ENCODE results near the gene PTTG1IP. TPM values are rescaled to one million over a fixed set of nuclear protein-coding genes. Genes with fewer than 3 reads are reported as not detected.

Gene PTTG1IP
- total and polyA plus RNA-seq, 2 of the 13 experiments (the other 11 are each of a cell fraction or from before 2014, with no cell fraction given), result 161 to 700 TPM

- ChIA-PET CTCF (ENCODE audit: low intra/inter-chr PET ratio, low total read pairs) (no interaction called here), POLR2A (interaction anchor here (0.9 kb wide), 1 partner anchor 11 kb away, joined by 3 read pairs; the partner anchor contains the start of gene UBE2G2)
- FAIRE-seq (no peak), ATAC-seq (no peak), DNase-seq (ENCODE audit: low spot score) (no peak)
- no peak overlapping the region for H3K4me2 ChIP-seq (ENCODE audit: low read depth, low read length)
- in situ Hi-C loops (cut with HindIII; ENCODE audit: extremely low pct_ligation_motif_present, low pct_unique_long_range_greater_than_20kb), result no loop called here
- no peak overlapping the region for H3K9ac ChIP-seq (ENCODE audit: insufficient read depth, low read depth, low read length)
- no peak overlapping the region for H2AFZ ChIP-seq (ENCODE audit: low read length)
- TF ChIP-seq, protein P1, sequence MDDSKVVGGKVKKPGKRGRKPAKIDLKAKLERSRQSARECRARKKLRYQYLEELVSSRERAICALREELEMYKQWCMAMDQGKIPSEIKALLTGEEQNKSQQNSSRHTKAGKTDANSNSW (CRISPR knock-in tag; IDR thresholded peaks at IDR 0.05; ENCODE audit: borderline replicate concordance), result no peak
- TF ChIP-seq SP4 (CRISPR knock-in tag; IDR thresholded peaks at IDR 0.05), result no peak
- TF ChIP-seq ZNF207 (IDR thresholded peaks at IDR 0.05; ENCODE audit: borderline replicate concordance), result no peak
- TF ChIP-seq, protein P2, sequence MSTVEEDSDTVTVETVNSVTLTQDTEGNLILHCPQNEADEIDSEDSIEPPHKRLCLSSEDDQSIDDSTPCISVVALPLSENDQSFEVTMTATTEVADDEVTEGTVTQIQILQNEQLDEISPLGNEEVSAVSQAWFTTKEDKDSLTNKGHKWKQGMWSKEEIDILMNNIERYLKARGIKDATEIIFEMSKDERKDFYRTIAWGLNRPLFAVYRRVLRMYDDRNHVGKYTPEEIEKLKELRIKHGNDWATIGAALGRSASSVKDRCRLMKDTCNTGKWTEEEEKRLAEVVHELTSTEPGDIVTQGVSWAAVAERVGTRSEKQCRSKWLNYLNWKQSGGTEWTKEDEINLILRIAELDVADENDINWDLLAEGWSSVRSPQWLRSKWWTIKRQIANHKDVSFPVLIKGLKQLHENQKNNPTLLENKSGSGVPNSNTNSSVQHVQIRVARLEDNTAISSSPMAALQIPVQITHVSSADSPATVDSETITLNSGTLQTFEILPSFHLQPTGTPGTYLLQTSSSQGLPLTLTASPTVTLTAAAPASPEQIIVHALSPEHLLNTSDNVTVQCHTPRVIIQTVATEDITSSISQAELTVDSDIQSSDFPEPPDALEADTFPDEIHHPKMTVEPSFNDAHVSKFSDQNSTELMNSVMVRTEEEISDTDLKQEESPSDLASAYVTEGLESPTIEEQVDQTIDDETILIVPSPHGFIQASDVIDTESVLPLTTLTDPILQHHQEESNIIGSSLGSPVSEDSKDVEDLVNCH (CRISPR knock-in tag; IDR thresholded peaks at IDR 0.05), result no peak
- no peak for TF ChIP-seq SP5 (CRISPR knock-in tag; IDR thresholded peaks at IDR 0.05; ENCODE audit: borderline replicate concordance, low read depth)
- TF ChIP-seq BRD4 (CRISPR knock-in tag; IDR thresholded peaks at IDR 0.05), result no peak
- H3K36me3 ChIP-seq (replicated peaks in 1 of 2; ENCODE audit: control insufficient read depth in 1 of 2, insufficient read depth in 2 of 2, low read length in 2 of 2), result peaks cover 22 to 59% of the 10 kb centered on the region in 2 experiments
- 96% methylated on average over 5 of the region's 14 CpGs for WGBS (ENCODE audit: low lambda C conversion rate)
- BruUV-seq (replicated peaks), result no TSS peak
- intact Hi-C loops (cut with micrococcal nuclease; ENCODE audit: unreplicated experiment), result no loop called here
- no peaks in the 10 kb centered on the region for H3K9me3 ChIP-seq (ENCODE audit: low read length)
- no peak overlapping the region for H3K27ac ChIP-seq (ENCODE audit: extremely low read length, insufficient read depth, low read length)
- H3K4me1 ChIP-seq (ENCODE audit: insufficient read depth, low read length), result peaks cover 24% of the 10 kb centered on the region
- H3K79me2 ChIP-seq (ENCODE audit: insufficient read depth, low read length), result peaks cover 62% of the 10 kb centered on the region
- H3K27me3 ChIP-seq (ENCODE audit: control insufficient read depth in 1 of 2, insufficient read depth in 2 of 2, low read length in 2 of 2), result no peaks in the 10 kb centered on the region
- peaks cover 9% of the 10 kb centered on the region; the same call in 1 of the 2 replicates for H4K20me1 ChIP-seq (ENCODE audit: insufficient read depth, low read length)
- H3K4me3 ChIP-seq (replicated peaks in 1 of 3; ENCODE audit: insufficient read depth in 1 of 3, low read depth in 2 of 3, low read length in 3 of 3), result no peak overlapping the region
Measured at GRCh38 chr21:44812640-44813039, 60.9 kb downstream of the PTTG1IP start.

DNA sequence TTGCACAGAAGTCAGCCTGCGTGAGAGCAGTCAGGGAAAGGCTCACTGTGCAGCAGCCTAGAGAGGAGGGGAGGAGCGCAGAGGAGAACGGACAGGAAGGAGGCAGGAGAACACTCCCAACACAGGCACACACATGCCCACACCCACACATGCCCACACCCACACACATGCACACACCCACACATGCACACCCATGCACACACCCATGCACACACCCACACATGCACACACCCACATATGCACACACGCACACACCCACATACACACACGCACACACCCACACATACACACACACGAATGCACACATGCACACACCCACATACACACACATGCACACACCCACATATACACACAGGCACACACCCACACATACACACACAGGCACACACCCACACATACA, 62.7 kb downstream of the PTTG1IP start:
- ChIA-PET POLR2A (no interaction called here), CTCF (ENCODE audit: low intra/inter-chr PET ratio, low total read pairs) (no interaction called here)
- no peak overlapping the region for H3K4me3 ChIP-seq (replicated peaks in 1 of 3; ENCODE audit: insufficient read depth in 1 of 3, low read depth in 2 of 3, low read length in 3 of 3)
- in situ Hi-C loops (cut with HindIII; ENCODE audit: extremely low pct_ligation_motif_present, low pct_unique_long_range_greater_than_20kb), result no loop called here
- ATAC-seq (no peak), FAIRE-seq (no peak), DNase-seq (ENCODE audit: low spot score) (no peak)
- no peak overlapping the region for H3K4me2 ChIP-seq (ENCODE audit: low read depth, low read length)
- H3K27me3 ChIP-seq (ENCODE audit: control insufficient read depth in 1 of 2, insufficient read depth in 2 of 2, low read length in 2 of 2), result no peaks in the 10 kb centered on the region
- peaks cover 9% of the 10 kb centered on the region; the same call in 1 of the 2 replicates for H4K20me1 ChIP-seq (ENCODE audit: insufficient read depth, low read length)
- no peak overlapping the region for H2AFZ ChIP-seq (ENCODE audit: low read length)
- H3K27ac ChIP-seq (ENCODE audit: extremely low read length, insufficient read depth, low read length), result no peak overlapping the region
- H3K79me2 ChIP-seq (ENCODE audit: insufficient read depth, low read length), result peaks cover 49% of the 10 kb centered on the region
- peaks cover 29 to 76% of the 10 kb centered on the region in 2 experiments for H3K36me3 ChIP-seq (replicated peaks in 1 of 2; ENCODE audit: control insufficient read depth in 1 of 2, insufficient read depth in 2 of 2, low read length in 2 of 2)
- intact Hi-C loops (cut with micrococcal nuclease; ENCODE audit: unreplicated experiment), result no loop called here
- no TSS peak for BruUV-seq (replicated peaks)
- H3K4me1 ChIP-seq (ENCODE audit: insufficient read depth, low read length), result peaks cover 17% of the 10 kb centered on the region
- H3K9ac ChIP-seq (ENCODE audit: insufficient read depth, low read depth, low read length), result no peak overlapping the region
- 89% methylated on average over 6 of the region's 6 CpGs for WGBS (ENCODE audit: low lambda C conversion rate)
- TF ChIP-seq ZNF550 (CRISPR knock-in tag; IDR thresholded peaks at IDR 0.05; ENCODE audit: borderline replicate concordance), result no peak
- TF ChIP-seq, protein P3, sequence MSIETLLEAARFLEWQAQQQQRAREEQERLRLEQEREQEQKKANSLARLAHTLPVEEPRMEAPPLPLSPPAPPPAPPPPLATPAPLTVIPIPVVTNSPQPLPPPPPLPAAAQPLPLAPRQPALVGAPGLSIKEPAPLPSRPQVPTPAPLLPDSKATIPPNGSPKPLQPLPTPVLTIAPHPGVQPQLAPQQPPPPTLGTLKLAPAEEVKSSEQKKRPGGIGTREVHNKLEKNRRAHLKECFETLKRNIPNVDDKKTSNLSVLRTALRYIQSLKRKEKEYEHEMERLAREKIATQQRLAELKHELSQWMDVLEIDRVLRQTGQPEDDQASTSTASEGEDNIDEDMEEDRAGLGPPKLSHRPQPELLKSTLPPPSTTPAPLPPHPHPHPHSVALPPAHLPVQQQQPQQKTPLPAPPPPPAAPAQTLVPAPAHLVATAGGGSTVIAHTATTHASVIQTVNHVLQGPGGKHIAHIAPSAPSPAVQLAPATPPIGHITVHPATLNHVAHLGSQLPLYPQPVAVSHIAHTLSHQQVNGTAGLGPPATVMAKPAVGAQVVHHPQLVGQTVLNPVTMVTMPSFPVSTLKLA (IDR thresholded peaks at IDR 0.05), result peak; percentile 58
- no peaks in the 10 kb centered on the region for H3K9me3 ChIP-seq (ENCODE audit: low read length)

Data from HepG2 (cell line).